ENCODE results near the gene POLR1A.

The POLR1A gene

DNA sequence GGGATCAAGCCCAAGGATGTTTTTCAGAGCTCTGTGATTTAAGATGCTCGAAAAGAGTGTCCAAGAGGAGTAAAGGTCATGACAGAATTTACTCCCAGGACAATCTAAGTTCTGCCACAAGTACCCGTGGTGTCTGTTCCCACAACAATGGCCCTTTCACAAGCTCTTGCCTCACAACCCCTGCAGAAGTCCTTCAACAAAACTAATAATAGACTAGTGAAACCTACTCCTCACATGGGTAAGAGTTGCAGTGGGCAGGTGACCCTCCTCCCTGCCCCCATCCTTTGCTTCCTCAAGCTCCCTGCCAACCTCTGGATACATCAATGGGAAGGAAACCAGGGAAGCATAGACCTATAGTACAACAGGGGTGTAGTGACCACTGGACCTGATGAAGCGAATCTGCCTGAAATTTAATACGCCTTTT is 35.3 kb upstream of the POLR1A start:
- TF ChIP-seq CTCF (IDR thresholded peaks at IDR 0.05; ENCODE audit: extremely low read depth, insufficient read depth, missing control alignments), result no peak
- in situ Hi-C loops (cut with MboI; ENCODE audit: low pct_unique_long_range_greater_than_20kb, low sequenced_read_pairs, unreplicated experiment), result no loop called here
- DNase-seq (ENCODE audit: low spot score), result no peak

GRCh38 chr2:86139981-86140380 is 34.3 kb upstream of the POLR1A start:
- no peak for DNase-seq (ENCODE audit: low spot score)
- in situ Hi-C loops (cut with MboI; ENCODE audit: low pct_unique_long_range_greater_than_20kb, low sequenced_read_pairs, unreplicated experiment), result no loop called here
- no peak for TF ChIP-seq CTCF (IDR thresholded peaks at IDR 0.05; ENCODE audit: extremely low read depth, insufficient read depth, missing control alignments)

DNA sequence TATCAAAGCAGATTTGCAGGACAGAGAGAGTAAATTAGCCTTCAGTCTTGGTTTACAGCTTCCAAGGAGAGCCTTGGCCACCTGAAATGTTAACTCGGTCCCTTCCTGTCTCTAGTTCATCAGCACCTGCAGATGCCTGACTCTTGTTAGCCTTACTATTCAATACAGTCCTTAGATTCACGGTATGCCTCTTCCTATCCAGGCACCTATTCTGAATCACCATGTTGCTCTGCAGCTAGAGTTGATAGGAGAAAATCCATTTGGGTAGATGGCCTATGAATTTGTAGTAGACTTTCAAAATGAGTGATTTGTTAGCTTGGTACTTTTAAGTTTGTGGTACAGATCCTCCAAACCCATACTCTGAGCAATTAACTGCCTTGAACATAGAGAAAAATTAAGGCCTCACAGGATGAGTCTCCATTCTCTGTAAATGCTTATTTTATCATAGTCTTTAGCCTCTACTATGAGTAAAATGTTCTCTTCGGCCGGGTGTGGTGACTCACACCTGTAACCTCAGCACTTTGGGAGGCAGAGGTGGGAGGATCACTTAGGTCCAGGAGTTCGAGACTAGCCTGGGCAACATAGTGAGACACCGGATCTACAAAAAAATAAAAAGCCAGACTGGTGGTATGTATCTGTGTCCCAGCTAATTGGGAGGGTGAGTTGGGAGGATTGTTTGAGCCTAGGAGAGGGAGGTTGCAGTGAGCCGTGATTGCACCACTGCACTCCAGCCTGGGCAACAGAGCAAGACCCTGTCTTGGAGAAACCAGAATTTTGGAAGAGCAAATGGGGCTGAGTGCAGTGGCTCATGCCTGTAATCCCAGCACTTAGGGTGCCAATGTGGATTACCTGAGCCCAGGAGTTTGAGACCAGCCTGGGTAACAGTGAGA is 33.3 kb upstream of the POLR1A start:
- DNase-seq (ENCODE audit: low spot score), result no peak
- in situ Hi-C loops (cut with MboI; ENCODE audit: low pct_unique_long_range_greater_than_20kb, low sequenced_read_pairs, unreplicated experiment), result no loop called here
- no peak for TF ChIP-seq CTCF (IDR thresholded peaks at IDR 0.05; ENCODE audit: extremely low read depth, insufficient read depth, missing control alignments)

GRCh38 chr2:86136141-86136540 is 30.5 kb upstream of the POLR1A start:
- TF ChIP-seq CTCF (IDR thresholded peaks at IDR 0.05; ENCODE audit: extremely low read depth, insufficient read depth, missing control alignments), result no peak
- in situ Hi-C loops (cut with MboI; ENCODE audit: low pct_unique_long_range_greater_than_20kb, low sequenced_read_pairs, unreplicated experiment), result no loop called here
- no peak for DNase-seq (ENCODE audit: low spot score)

DNA sequence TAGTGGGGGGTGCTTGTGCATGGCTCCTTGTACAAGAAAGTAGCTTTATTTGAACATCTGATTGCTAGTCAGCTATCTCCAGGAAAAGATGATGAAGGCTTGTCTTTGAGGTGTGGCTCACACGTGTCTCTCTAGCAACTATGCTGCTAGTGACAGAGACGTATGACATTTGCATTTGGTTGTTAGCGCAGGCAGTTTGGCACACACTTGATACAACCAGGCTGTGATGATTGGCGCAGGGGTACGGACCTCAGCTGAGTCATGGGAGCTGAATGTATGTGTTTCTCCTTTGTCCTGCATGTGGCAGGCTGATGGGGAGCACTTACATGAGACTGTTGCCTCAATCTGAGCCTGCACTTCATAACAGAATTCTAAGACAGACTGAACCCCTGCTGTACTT is 30.0 kb upstream of the POLR1A start:
- in situ Hi-C loops (cut with MboI; ENCODE audit: low pct_unique_long_range_greater_than_20kb, low sequenced_read_pairs, unreplicated experiment), result no loop called here
- no peak for TF ChIP-seq CTCF (IDR thresholded peaks at IDR 0.05; ENCODE audit: extremely low read depth, insufficient read depth, missing control alignments)

DNA sequence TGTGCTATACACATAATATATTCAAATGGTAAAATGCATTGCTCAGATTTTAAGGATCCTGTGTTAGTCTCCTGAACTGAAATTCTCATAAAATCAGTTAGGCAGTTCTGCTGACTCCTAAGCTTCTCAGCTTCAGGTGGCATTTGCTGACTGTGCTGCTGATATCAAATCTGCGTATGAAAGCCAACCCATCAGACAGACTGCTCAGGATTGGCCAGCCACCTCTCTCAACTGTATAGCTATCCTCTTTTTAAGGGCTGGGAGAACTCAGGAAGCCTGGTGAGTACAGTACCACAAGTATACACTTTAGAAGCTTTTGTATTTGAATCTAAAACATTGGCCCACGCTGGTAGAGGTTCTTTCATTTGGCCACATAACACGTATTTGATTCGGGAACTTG is 29.0 kb upstream of the POLR1A start:
- in situ Hi-C loops (cut with MboI; ENCODE audit: low pct_unique_long_range_greater_than_20kb, low sequenced_read_pairs, unreplicated experiment), result no loop called here
- no peak for DNase-seq (ENCODE audit: low spot score)
- no peak for TF ChIP-seq CTCF (IDR thresholded peaks at IDR 0.05; ENCODE audit: extremely low read depth, insufficient read depth, missing control alignments)

More for the DNA sequence above, 30.0 kb upstream of the POLR1A start:
- no peak for DNase-seq (ENCODE audit: low spot score)

Measured in GM13977 (cell line).